WI38 (cell line): Measurements from ENCODE around the gene PROSER1.
A peak's percentile ranks its signal among the peaks of the same experiment; 100 is the strongest.

Source experiments
- H3K4me3 ChIP-seq: 2 replicates; pipeline ENCODE4 v1.5.1; 2011; ENCODE audit warnings: low read depth, mild to moderate bottlenecking, control low read depth, low read length
- TF ChIP-seq, protein P1 (sequence below): IDR thresholded peaks from 2 replicates; pipeline ENCODE4 v1.5.1; 2012; ENCODE audit warnings: low read depth, mild to moderate bottlenecking, control low read depth, low read length

Gene PROSER1

DNA sequence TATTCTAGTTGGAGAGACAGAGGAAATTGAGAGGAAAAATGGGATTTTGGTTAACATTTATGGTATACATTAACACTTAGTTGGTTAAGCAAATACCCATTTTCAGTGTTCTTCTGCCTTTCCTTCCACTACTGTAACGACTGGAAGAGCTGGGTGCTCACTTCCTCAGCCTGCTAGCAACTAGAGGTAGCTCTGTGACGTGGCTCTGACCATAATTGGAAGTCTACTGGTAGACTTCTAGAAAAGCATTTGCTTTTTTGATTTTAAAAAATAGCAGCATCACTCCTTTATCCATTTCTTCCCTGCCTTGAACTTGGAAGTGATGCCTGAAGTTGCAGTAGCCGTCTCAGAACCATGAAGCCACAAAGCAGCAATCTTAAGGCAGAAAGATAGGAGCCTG, 16.2 kb upstream of the PROSER1 start:
- no peak overlapping the region for H3K4me3 ChIP-seq
- TF ChIP-seq, protein P1, sequence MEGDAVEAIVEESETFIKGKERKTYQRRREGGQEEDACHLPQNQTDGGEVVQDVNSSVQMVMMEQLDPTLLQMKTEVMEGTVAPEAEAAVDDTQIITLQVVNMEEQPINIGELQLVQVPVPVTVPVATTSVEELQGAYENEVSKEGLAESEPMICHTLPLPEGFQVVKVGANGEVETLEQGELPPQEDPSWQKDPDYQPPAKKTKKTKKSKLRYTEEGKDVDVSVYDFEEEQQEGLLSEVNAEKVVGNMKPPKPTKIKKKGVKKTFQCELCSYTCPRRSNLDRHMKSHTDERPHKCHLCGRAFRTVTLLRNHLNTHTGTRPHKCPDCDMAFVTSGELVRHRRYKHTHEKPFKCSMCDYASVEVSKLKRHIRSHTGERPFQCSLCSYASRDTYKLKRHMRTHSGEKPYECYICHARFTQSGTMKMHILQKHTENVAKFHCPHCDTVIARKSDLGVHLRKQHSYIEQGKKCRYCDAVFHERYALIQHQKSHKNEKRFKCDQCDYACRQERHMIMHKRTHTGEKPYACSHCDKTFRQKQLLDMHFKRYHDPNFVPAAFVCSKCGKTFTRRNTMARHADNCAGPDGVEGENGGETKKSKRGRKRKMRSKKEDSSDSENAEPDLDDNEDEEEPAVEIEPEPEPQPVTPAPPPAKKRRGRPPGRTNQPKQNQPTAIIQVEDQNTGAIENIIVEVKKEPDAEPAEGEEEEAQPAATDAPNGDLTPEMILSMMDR = no peak

DNA sequence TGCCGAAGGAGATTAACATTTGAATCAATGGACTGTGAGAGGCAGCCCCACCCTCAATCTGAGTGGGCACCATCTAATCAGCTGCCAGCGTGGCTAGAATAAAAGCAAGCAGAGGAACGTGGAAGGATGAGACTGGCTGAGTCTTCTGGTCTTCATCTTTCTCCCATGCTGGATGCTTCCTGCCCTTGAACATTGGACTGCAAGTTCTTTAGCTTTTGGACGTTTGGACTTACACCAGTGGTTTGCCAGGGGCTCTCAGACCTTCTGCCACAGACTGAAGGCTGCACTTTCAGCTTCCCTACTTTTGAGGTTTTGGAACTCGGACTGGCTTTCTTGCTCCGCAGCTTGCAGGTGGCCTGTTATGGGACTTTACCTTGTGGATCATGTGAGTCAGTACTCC, 15.1 kb upstream of the PROSER1 start:
- H3K4me3 ChIP-seq = no peak overlapping the region
- TF ChIP-seq, protein P1 = no peak

DNA sequence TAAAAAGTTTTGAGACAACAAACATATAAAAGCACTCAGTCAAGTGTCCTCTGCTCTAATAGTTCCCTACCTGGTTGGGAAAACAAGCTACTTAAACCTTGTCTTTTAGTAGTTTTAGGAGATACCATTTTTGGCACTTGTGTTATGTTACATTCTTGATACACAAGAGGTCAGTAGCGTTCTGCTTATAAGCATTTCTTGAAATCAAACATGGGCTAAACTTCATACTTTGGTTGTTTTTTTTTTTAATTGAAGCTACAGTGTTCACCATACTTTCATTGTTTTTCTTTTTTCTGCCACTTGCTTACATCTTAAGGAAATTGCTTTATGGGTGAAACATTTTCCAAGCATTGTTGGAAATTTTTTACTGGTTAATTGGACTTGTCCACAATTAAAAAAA, 13.3 kb upstream of the PROSER1 start:
- H3K4me3 ChIP-seq = no peak overlapping the region
- TF ChIP-seq, protein P1 = peak; percentile 12; the same call in 1 of the 2 replicates

DNA sequence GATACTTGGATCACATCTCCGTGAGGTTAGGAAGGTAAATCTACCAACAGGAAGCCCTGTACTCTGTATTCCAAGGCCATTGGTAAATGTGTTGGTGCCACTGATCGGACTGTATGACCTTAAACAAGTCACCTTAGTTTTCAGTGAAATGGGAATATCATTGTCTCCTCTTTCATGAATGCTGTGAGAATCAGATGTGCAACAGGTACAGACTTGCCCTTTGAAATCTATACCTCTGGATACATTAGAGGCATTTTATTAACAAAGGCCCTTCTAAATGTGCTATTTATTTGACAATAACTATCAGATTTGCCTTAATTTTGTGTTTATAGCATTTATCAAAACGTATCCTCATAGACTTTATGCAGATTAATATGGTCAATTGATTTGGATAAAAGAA, 11.4 kb upstream of the PROSER1 start:
- no peak overlapping the region for H3K4me3 ChIP-seq
- TF ChIP-seq, protein P1 = no peak

DNA sequence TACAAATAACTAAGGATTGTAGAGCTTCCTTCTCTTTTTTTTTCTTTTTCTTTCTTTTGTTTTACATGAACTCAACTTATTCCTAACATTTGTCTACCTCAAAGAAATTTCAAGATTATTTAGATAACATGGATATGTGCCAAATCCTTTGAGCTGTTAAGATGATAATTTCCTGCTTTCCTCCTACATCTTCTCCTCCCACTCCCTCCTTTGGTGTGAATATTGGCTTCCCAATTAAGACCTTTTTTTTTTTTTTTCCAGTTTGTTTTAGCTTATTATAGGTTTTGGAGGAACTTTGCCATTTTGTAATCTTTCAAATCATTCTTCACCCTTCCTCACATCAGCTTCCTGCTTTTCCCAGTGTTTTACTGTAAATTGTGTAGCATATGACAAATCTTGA, 10.9 kb upstream of the PROSER1 start:
- no peak overlapping the region for H3K4me3 ChIP-seq
- TF ChIP-seq, protein P1 = no peak

DNA sequence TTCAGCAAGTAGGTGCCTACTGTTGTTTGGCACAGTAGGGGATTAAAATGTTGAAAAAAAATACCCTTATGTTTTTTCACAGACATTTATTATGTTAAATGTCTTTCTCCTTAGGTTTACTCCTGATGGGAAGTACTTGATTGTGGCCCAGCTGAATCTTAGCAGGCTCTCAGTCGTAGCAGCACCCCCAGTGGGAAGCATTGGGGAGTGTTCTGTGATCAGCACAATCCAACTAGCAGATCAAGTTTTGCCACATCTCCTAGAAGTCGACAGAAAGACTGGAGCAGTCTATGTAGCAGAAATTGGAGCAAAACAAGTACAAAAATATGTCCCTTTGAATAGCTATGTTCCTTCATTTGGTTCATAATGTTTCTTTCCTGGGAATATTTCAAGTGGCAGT, 9.7 kb upstream of the PROSER1 start:
- TF ChIP-seq, protein P1 = no peak
- H3K4me3 ChIP-seq = no peak overlapping the region

DNA sequence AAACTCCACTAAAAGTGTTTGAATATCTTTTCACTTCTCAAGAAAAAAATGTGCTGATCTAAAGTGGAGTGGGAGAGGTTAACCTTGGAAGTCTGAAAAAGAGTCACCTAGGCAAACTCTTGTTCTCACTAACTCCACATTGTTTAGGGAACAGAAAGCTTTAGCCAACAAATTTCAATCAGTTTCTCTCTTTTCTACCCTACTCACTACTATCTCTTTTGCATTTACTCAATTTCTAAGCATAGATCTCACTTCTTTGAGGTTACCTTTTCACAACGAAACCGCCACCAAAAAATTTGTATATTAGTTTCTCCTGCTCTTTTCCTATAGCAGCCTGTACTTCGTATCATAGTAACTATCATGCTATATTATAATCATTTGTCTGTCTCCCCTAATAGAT, 6.6 kb upstream of the PROSER1 start:
- no peak overlapping the region for H3K4me3 ChIP-seq
- TF ChIP-seq, protein P1 = no peak
